IMR-90 (cell line): ENCODE results near the gene BRWD1. TPM values are rescaled to one million over a fixed set of nuclear protein-coding genes. Genes with fewer than 3 reads are reported as not detected.

ENCODE experiments used
- ATAC-seq: fragments of 200-7000 bp; cut with Tn5 transposase; 2 replicates; pipeline ENCODE4 v1.9.1; 2020; ENCODE audit warnings: low read depth, mild to moderate bottlenecking, moderate library complexity
- BruUV-seq: library from RNA; stranded (reverse); fragments of 400-500 nt; replicated peaks from 2 replicates; lab custom pipeline; 2021; lab: Mats Ljungman, UMichigan
- CTCF ChIA-PET: fragments of 300-600 bp; formaldehyde crosslinking; extraction: SDS; loops from one replicate; lab custom pipeline; 2021; ENCODE audit warnings: antibody characterized with exemption; lab: Yijun Ruan, JAX
- POLR2A ChIA-PET: fragments of 300-600 bp; sonication (Branson Sonifier 250); formaldehyde crosslinking; loops from one replicate; lab custom pipeline; 2022; ENCODE audit warnings: antibody characterized with exemption; ENCODE audit not compliant: unreplicated experiment; lab: Charles Lee
- DNase-seq: peaks from one replicate; pipeline ENCODE4 v3.0.0; 2013
- H2AFZ ChIP-seq: replicated peaks from 2 replicates; pipeline ENCODE3; 2013; ENCODE audit warnings: low read length, mild to moderate bottlenecking; ENCODE audit not compliant: poor library complexity
- H2AK5ac ChIP-seq: 2 replicates; pipeline ENCODE4 v1.6.1; 2013; ENCODE audit warnings: low read depth, low read length, inconsistent platforms
- H2AK9ac ChIP-seq: replicated peaks from 2 replicates; pipeline ENCODE3; 2013; ENCODE audit warnings: mild to moderate bottlenecking, low read depth, low read length, moderate library complexity; ENCODE audit not compliant: poor library complexity
- H2BK120ac ChIP-seq: 2 replicates; pipeline ENCODE4 v1.6.1; 2013; ENCODE audit warnings: low read depth, low read length, inconsistent platforms
- H2BK15ac ChIP-seq: 3 replicates; pipeline ENCODE4 v1.6.1; 2013; ENCODE audit warnings: low read depth, low read length, inconsistent platforms
- H2BK20ac ChIP-seq: 2 replicates; pipeline ENCODE4 v1.6.1; 2013; ENCODE audit warnings: low read depth, mild to moderate bottlenecking, inconsistent platforms, low read length, moderate library complexity
- H2BK5ac ChIP-seq: 2 replicates; pipeline ENCODE4 v1.6.1; 2013; ENCODE audit warnings: mild to moderate bottlenecking, low read depth, low read length, inconsistent platforms; ENCODE audit not compliant: poor library complexity, severe bottlenecking
- H3K14ac ChIP-seq: replicated peaks from 2 replicates; pipeline ENCODE4 v1.6.1; 2013; ENCODE audit warnings: low read depth, low read length, inconsistent platforms
- H3K18ac ChIP-seq: 2 replicates; pipeline ENCODE4 v1.6.1; 2013; ENCODE audit warnings: low read depth, low read length, control low read depth
- H3K23ac ChIP-seq: 2 replicates; pipeline ENCODE4 v1.6.1; 2013; ENCODE audit warnings: low read depth, low read length, inconsistent platforms
- H3K27ac ChIP-seq: 2 replicates; pipeline ENCODE4 v1.5.1; 2013; ENCODE audit warnings: mild to moderate bottlenecking, control low read depth, low read length; ENCODE audit not compliant: insufficient read depth
- H3K27me3 ChIP-seq: 2 replicates; pipeline ENCODE4 v1.6.1; 2013; ENCODE audit warnings: low read length; ENCODE audit not compliant: control insufficient read depth, insufficient read depth
- H3K36me3 ChIP-seq: 2 replicates; pipeline ENCODE4 v1.6.1; 2013; ENCODE audit warnings: low read length, mixed read lengths; ENCODE audit not compliant: control insufficient read depth, insufficient read depth
- H3K4ac ChIP-seq: 2 replicates; pipeline ENCODE4 v1.6.1; 2013; ENCODE audit warnings: low read depth, low read length, inconsistent platforms
- H3K4me1 ChIP-seq: 2 replicates; pipeline ENCODE4 v1.6.1; 2013; ENCODE audit warnings: low read length, mixed read lengths; ENCODE audit not compliant: control insufficient read depth, insufficient read depth
- H3K4me2 ChIP-seq: 2 replicates; pipeline ENCODE4 v1.6.1; 2013; ENCODE audit warnings: low read depth, mild to moderate bottlenecking, control low read depth, low read length, moderate library complexity
- H3K4me3 ChIP-seq: 2 replicates; pipeline ENCODE4 v1.5.1; 2013; ENCODE audit warnings: low read depth, mild to moderate bottlenecking, control low read depth, low read length, moderate library complexity; ENCODE audit not compliant: insufficient read depth
- H3K56ac ChIP-seq: 2 replicates; pipeline ENCODE4 v1.6.1; 2013; ENCODE audit warnings: low read length, inconsistent platforms; ENCODE audit not compliant: insufficient read depth; ENCODE audit errors: extremely low read depth
- H3K79me1 ChIP-seq, 2 experiments: 2 replicates each; pipeline ENCODE4 v1.6.1; 2013; ENCODE audit warnings: low read length in 2 of 2, inconsistent platforms in 1 of 2, low read depth in 1 of 2
- H3K9ac ChIP-seq: 2 replicates; pipeline ENCODE4 v1.6.1; 2013; ENCODE audit warnings: low read depth, low read length, control low read depth
- H3K9me1 ChIP-seq: 2 replicates; pipeline ENCODE4 v1.6.1; 2013; ENCODE audit warnings: low read length, inconsistent platforms; ENCODE audit not compliant: insufficient read depth
- H3K9me3 ChIP-seq: 2 replicates; pipeline ENCODE4 v1.6.1; 2013; ENCODE audit warnings: low read length; ENCODE audit not compliant: control insufficient read depth, insufficient read depth
- H4K20me1 ChIP-seq: 2 replicates; pipeline ENCODE4 v1.6.1; 2013; ENCODE audit warnings: low read length, inconsistent platforms; ENCODE audit not compliant: insufficient read depth
- H4K5ac ChIP-seq: 2 replicates; pipeline ENCODE4 v1.6.1; 2013; ENCODE audit warnings: mild to moderate bottlenecking, low read depth, low read length, control low read depth
- H4K8ac ChIP-seq, 2 experiments: 2 replicates each; pipeline ENCODE4 v1.6.1; 2013; ENCODE audit warnings: low read depth in 2 of 2, low read length in 2 of 2, control low read depth in 1 of 2, inconsistent platforms in 1 of 2
- H4K91ac ChIP-seq: 2 replicates; pipeline ENCODE4 v1.6.1; 2013; ENCODE audit warnings: low read depth, low read length, inconsistent platforms; ENCODE audit not compliant: insufficient read depth
- BHLHE40 ChIP-seq: fragments of 150-350 bp; IDR thresholded peaks from 2 replicates; pipeline ENCODE4 v1.6.1; 2016; ENCODE audit warnings: mild to moderate bottlenecking, low read depth, low read length
- CEBPB ChIP-seq: IDR thresholded peaks from 2 replicates; pipeline ENCODE4 v1.6.1; 2012; ENCODE audit warnings: low read depth, low read length, improper control_type of control experiment
- CHD1 ChIP-seq: IDR thresholded peaks from 2 replicates; pipeline ENCODE4 v1.6.1; 2012; ENCODE audit warnings: low read depth, low read length, improper control_type of control experiment
- CTCF ChIP-seq: conservative IDR thresholded peaks from 2 replicates; pipeline ENCODE4 v1.5.1; 2012; ENCODE audit warnings: mild to moderate bottlenecking, low read depth, low read length, improper control_type of control experiment
- ELK1 ChIP-seq: fragments of 150-350 bp; IDR thresholded peaks from 2 replicates; pipeline ENCODE4 v1.6.1; 2016; ENCODE audit warnings: low read depth, mild to moderate bottlenecking, low read length, moderate library complexity, borderline replicate concordance
- FOS ChIP-seq: fragments of 150-350 bp; IDR thresholded peaks from 2 replicates; pipeline ENCODE4 v1.6.1; 2016; ENCODE audit warnings: low read depth, low read length
- MAFK ChIP-seq: IDR thresholded peaks from 2 replicates; pipeline ENCODE4 v1.6.1; 2012; ENCODE audit warnings: low read depth, low read length, improper control_type of control experiment
- MAZ ChIP-seq: IDR thresholded peaks from 2 replicates; pipeline ENCODE4 v1.6.1; 2012; ENCODE audit warnings: low read depth, mild to moderate bottlenecking, low read length, improper control_type of control experiment, moderate library complexity, borderline replicate concordance
- POLR2A ChIP-seq: IDR thresholded peaks from 2 replicates; pipeline ENCODE4 v1.6.1; 2012; ENCODE audit warnings: mild to moderate bottlenecking, low read depth, low read length
- RCOR1 ChIP-seq: IDR thresholded peaks from 2 replicates; pipeline ENCODE4 v1.6.1; 2012; ENCODE audit warnings: mild to moderate bottlenecking, low read length, improper control_type of control experiment; ENCODE audit not compliant: insufficient replicate concordance
- RFX5 ChIP-seq: IDR thresholded peaks from 2 replicates; pipeline ENCODE4 v1.8.0; 2012; ENCODE audit warnings: low read depth, mild to moderate bottlenecking, low read length, moderate library complexity
- SMC3 ChIP-seq: fragments of 150-350 bp; IDR thresholded peaks from 2 replicates; pipeline ENCODE4 v1.6.1; 2016; ENCODE audit warnings: low read depth, mild to moderate bottlenecking, antibody characterized with exemption, low read length, moderate library complexity
- USF2 ChIP-seq: fragments of 150-350 bp; IDR thresholded peaks from 2 replicates; pipeline ENCODE4 v1.6.1; 2017; ENCODE audit warnings: mild to moderate bottlenecking, antibody characterized with exemption, low read length, low read depth
- WGBS, 2 experiments: methylation state at CpG; one replicate each; pipeline versions ENCODE4 v1.1.5 to v1.1.7; 2013; ENCODE audit warnings: missing lambda C conversion rate in 2 of 2; ENCODE audit not compliant: insufficient read length in 1 of 2; ENCODE audit errors: extremely low coverage in 2 of 2; 5-methylcytosine and 5-hydroxymethylcytosine counted together
- dilution Hi-C: fragments of 300-500 bp; cut with HindIII; formaldehyde crosslinking; loops from one replicate; pipeline ENCODE4 v1.14.3; 2018; ENCODE audit warnings: low sequenced_read_pairs; ENCODE audit not compliant: unreplicated experiment
- in situ Hi-C: fragments of 300-500 bp; cut with MboI; formaldehyde crosslinking; loops from 3 replicates; pipeline ENCODE4 v1.14.3; 2019; ENCODE audit warnings: low sequenced_read_pairs, inconsistent platforms, mixed read lengths
- intact Hi-C: fragments of 100-400 bp; cut with micrococcal nuclease; formaldehyde crosslinking; loops from 2 replicates; pipeline ENCODE4 v1.10.0; 2022
- polyA plus RNA-seq, 3 experiments: library from polyadenylated mRNA; depleted of rRNA; stranded (reverse); fragments of >200 nt; gene quantifications; 2 replicates each; pipeline ENCODE4 v1.2.3, GENCODE V29; 2012; ENCODE audit warnings: low replicate concordance in 1 of 3
- total RNA-seq: library from RNA; depleted of rRNA; stranded (reverse); fragments of >200 nt; gene quantifications from 2 replicates; pipeline ENCODE4 v1.2.3, GENCODE V29; 2012

BRWD1 gene
- total and polyA plus RNA-seq, 2 of the 4 experiments (the other 2 are of a cell fraction), result 6.7 to 28.7 TPM

- Histone ChIP-seq H2BK5ac (no peak overlapping the region), H2AK9ac (no peak overlapping the region), H2AFZ (no peak overlapping the region), H2BK15ac (no peak overlapping the region), H3K14ac (no peak overlapping the region), H3K4me1 (no peaks in the 10 kb centered on the region), H4K8ac (no peak overlapping the region), H3K4me2 (no peak overlapping the region), H3K4ac (no peak overlapping the region), H2BK20ac (no peak overlapping the region), H4K91ac (no peak overlapping the region), H3K27ac (no peak overlapping the region), H3K9me1 (no peaks in the 10 kb centered on the region; the same call in 1 of the 2 replicates), H2BK120ac (no peak overlapping the region), H3K27me3 (no peaks in the 10 kb centered on the region), H2AK5ac (no peak overlapping the region), H4K20me1 (no peaks in the 10 kb centered on the region), H4K5ac (no peak overlapping the region), H3K9ac (no peak overlapping the region), H3K4me3 (no peak overlapping the region), H3K23ac (no peak overlapping the region), H3K18ac (no peak overlapping the region), H3K9me3 (no peaks in the 10 kb centered on the region), H3K36me3 (peaks cover 25% of the 10 kb centered on the region), H3K79me1 (no peaks in the 10 kb centered on the region; a peak in 2 of 4 replicates), H3K56ac (no peak overlapping the region)
- in situ Hi-C loops, result no loop called here
- dilution Hi-C loops, result no loop called here
- CTCF ChIA-PET, result no interaction called here
- BruUV-seq, result no TSS peak
- intact Hi-C loops, result no loop called here
- TF ChIP-seq MAFK, result no peak
- no peak for TF ChIP-seq RFX5
- no peak for TF ChIP-seq ELK1
- TF ChIP-seq MAZ, result no peak
- TF ChIP-seq FOS, result no peak
- TF ChIP-seq RCOR1, result no peak
- no peak for TF ChIP-seq BHLHE40
- TF ChIP-seq SMC3, result no peak
- TF ChIP-seq CTCF, result no peak
- no peak for TF ChIP-seq USF2
- TF ChIP-seq CHD1, result no peak
- no peak for TF ChIP-seq POLR2A
- TF ChIP-seq CEBPB, result no peak
- WGBS, 2 experiments, result 83% methylated on average over 2 of the region's 3 CpGs; no CpG with 5 or more reads in 1 of the 2 experiments
- ATAC-seq (no peak), DNase-seq (no peak)
- POLR2A ChIA-PET, result no interaction called here
Observed at GRCh38 chr21:39220150-39220549, 93.3 kb downstream of the BRWD1 start.
